Inflammatory macrophage (primary cell): Measurements from ENCODE around the gene SAYSD1.
A peak's percentile ranks its signal among the peaks of the same experiment; 100 is the strongest.

Experiments
- DNase-seq, 2 donors: peaks; one replicate each; pipeline ENCODE4 v3.0.0-alpha.2; 2020 to 2022

SAYSD1 gene

DNA sequence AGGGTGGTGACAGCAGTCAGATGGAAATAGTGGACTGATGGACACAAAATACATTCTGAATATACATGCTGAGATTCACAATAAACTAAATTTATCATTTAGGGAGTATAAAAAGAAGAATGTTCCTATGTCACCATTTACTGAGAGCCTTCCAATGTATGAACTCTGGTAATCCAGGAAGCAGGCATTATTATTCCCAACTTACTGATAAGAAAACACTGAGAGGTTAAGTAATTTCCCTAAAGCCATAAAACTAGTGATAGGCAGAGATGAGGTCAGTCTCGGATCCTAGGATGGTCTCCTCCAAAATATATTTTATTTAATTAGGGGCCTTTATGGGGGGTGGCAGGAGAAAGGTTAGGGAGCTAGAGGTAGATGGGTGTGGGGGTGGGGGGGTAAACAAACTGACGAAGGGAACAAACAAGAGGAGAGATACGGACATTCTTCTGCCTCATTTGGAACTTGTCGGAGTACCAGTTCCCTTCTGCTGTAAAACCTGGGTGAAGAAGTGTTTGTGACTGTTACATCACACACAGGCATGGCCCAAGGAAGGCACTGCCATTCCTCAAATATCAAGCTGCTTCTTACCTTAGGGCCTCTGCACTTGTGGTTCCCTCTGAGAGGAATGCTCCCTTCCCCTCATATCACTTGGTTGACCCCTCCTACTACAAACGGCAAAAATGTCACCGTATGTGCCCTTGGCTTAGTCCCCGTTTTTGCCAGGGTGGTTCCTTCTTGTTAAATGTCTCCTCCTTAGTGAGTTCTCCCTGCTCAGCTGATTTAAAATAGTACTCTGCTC is 6.7 kb downstream of the SAYSD1 start:
- DNase-seq: no peak

GRCh38 chr6:39107641-39108040 is 7.3 kb downstream of the SAYSD1 start:
- no peak for DNase-seq

GRCh38 chr6:39107034-39107433 is 8.0 kb downstream of the SAYSD1 start:
- no peak for DNase-seq

DNA sequence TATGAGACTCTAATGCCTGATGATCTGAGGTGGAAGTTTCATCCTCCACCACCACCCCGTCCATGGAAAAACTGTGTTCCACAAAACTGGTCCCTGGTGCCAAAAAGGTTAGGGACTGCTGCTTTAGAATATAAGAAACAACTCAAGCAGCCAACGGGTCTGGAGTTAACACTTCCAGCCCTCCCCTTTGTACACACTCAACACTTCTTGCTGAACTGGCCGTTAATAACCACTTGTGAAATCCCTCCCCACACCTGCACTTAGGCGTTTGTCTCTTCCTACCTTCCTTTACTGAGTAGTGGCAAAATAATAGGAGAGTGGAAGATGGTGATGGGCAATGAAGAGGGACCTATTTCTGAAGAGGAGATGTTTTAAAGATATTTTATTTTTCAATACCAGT is 10.5 kb downstream of the SAYSD1 start:
- DNase-seq: no peak

GRCh38 chr6:39102821-39103136 is 12.2 kb downstream of the SAYSD1 start:
- DNase-seq: no peak

- DNase-seq: peak; percentile 18 to 33
These were observed 12.7 kb downstream of the SAYSD1 start for GRCh38 chr6:39102071-39102820.

DNA sequence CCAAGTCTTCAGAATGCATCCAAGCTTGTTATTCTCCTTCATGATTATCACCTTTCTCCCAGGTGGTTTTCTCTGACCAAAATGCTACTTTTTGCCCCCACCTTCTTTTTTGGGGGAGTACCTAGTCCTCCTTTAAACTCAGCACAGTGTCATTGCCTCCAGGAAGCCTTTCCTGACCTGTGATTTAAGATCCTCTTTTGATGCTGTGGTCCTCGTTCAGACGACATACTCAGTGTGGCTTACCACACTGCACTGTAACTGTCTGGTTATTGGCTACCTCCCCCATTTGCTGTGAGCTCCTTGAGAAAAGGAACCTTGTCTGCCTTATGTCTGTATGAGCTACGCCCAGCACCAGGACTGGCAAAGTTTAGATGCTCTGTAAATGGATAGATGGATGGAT is 14.6 kb downstream of the SAYSD1 start:
- DNase-seq: no peak

DNA sequence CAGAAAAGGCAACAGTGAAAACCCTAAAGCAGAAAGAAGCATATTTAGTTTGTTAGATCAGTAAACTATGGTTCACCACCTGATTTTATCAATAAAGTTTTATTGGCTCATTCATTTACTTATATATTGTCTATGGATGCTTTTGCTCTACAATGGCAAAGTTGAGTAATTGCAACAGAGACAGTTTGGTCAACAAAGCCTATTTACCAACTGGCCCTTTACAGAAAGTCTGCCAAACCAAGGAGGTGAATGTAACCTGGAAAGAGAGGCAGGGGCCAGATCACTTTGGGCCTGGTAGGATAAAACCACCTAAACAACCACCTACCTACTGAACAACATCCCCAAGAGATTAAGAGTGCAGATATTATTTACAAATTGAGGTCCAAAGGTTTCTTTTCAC is 19.4 kb downstream of the SAYSD1 start:
- no peak for DNase-seq

DNA sequence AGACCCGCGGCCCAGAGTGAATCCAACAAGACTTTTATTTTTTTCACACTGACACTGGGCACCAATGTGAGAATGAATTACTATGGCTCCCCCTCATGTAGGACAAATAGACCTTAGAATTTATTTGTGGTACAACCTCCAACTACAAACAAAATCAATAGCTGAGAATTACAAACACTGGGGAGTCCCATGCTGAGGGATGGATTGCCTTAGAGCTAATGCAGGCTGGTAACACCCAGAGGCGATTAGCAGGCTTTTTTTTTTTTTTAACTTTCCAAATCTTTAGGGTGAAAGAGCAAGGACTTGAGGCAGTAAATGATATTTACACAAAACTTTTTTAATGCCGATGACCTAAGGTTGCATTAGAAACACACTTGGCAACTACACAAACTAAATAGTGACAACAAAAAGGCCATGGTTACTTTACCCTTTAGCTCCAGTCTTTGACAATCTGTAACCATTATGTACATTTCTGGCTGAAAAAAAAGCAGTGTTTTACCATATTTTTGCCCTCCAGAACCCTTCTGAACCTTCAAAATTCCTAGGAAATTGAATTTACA is 21.8 kb downstream of the SAYSD1 start:
- DNase-seq: no peak

- DNase-seq: no peak
These were observed 22.9 kb downstream of the SAYSD1 start for GRCh38 chr6:39092124-39092523.

DNA sequence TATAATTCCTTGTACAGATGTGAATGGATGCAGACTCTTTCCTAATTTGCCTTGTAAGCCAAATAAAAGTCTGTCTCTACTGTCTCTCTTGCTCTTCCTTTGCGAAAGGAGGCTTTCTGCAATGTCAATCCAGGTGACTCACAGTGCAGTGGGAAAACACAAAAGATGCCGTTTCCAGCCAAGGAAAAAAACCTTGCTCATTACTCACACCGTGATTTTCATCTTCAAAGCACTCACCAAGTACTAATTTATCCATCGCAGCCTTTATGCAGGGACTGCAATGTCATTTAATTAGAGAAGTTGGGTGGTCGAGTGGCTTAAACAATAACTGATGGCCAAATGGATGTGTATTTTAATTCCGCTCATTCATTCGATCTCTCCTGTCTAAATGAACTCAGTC is 23.8 kb downstream of the SAYSD1 start:
- no peak for DNase-seq

DNA sequence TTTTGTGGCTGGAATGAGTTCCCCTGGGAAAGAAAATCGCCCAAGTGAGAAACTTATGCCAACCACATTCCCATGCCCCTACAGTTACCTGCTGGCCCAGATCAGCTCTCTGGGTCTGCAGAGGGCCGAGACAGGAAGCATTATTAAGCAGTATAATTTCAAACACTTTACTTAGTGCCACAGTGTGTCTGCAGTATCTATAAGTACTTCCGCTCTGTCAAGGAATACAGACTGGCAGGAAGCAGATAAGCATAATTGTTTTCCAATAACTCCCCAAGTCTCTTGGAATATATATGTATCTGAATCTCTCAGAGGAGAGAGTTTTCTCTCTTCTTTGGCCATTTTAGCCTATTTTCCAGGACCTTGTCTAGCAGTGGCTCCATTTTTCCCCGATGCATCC is 24.9 kb downstream of the SAYSD1 start:
- no peak for DNase-seq

DNA sequence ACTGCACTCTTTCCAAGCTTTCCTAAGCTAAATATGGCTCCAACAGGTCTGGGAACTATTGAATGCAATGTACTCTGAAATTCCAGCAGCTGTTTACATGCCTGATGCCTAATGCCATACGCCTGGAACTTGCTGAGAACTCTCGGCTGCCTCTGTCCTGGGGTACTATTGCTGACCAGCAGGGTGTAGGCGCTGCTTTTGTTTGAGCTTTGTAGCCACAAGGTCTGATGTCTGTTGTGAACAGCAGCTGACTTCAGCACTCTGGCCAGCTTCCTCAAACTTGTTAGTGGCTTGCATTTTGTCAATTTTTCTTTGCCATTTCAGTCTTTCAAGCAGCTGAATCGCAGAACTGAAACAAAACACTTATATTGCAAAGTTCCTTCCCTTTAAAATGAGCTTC is 26.7 kb downstream of the SAYSD1 start:
- DNase-seq: peak; percentile 12 to 59

DNA sequence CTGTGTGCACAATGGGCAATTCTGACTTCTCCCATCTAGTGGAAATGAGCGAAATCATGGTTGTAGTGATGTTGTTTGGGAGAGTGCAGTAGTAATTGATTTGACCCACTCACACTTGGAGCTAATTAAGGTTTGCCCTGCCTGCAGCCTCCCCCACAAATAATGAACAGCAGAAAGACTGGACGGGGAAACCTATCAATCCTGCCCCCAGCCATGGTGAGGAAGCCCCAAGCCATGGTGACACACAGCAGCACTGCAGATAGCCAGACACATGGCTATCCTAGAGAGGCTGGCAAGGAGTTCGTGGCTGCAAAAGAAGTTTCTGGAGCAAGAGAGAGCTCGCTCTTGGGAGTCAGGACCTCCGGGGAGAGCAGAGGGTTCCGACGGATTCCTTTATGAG is 27.8 kb downstream of the SAYSD1 start:
- no peak for DNase-seq

GRCh38 chr6:39086711-39087110 is 28.3 kb downstream of the SAYSD1 start:
- no peak for DNase-seq

DNA sequence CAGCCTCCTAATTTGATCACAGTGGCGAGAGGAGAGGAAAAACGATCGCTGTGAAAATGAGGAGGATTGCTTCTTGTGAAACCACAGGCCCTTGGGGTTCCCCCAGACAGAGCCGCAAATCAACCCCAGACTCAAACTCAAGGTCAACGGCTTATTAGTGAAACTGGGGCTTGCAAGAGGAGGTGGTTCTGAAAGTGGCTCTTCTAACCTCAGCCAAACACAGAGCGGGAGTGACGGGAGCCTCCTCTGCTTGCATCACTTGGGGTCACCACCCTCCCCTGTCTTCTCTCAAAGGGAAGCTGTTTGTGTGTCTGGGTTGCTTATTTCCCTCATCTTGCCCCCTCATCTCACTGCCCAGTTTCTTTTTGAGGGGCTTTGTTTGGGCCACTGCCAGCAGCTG is 28.7 kb downstream of the SAYSD1 start:
- no peak for DNase-seq

DNA sequence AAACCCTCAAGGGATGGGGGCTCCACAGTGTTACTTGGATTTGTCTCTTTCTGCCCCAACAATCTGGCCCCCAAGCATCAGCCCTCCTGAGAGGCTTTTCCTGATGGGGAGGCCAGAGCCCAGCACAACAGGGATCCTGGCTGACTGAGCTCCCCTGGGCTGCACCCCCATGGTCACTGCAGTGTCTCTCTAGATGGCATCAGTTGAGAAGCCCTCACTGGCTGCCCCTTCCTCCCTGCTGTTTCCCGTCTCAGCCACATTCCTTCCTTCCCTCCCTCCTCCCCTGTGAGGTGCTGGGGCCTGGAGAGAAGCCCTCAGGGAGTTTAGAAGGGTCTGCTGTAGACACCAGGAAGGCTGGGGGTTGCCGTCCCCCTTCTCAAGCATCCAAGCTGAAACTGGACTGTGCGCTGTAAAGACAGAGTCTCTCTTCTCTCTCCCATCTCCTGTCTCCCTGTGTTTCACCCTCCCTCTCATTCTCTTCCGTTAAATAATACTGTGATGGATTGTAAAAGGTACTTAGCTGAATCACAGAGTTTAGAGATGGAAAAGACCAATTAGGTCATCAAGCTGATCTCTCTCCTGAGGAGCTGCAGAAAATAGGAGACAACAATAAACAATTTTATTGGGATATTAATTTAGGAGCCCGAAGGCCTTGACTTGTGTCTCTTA is 29.7 kb downstream of the SAYSD1 start:
- DNase-seq: no peak

DNA sequence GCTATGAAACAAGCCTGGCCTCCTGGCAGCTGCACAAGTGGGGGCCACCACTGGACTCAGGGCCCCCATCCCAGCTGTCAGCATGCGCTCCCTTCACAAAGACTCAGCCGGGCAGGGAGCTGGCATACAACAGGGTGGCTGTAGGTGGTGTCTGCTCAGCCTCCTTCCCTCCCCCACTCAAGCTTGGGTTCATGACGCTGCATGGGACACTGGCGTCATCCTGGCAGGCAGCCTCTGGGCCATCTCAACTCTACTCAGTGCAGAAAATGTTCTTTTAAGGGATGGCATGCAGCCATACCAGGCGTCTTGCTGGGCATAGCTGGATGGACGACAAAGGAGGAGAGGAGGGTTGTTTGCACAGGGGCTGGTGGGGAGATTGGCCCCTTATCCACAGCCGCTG is 30.5 kb downstream of the SAYSD1 start:
- DNase-seq: no peak

DNA sequence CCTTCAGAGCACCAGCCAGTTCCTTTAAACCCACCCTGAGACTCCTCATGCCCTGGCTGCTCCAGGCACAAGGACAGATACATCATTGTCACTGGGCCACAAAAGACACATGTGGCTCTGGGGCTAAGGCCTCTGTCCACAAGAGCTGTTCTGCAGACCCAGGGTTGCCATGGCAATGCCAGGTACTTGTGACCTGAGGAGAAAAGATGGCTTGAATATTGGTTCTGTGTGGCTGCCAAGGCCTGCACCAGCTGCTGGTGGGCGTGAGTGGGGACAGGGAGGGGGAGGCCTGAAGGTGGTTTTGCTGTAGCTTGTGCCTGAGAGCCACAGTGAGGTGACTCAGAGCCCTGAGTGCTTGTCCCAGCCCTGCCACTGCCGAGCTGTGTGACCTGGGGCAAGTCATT is 31.8 kb downstream of the SAYSD1 start:
- no peak for DNase-seq

DNA sequence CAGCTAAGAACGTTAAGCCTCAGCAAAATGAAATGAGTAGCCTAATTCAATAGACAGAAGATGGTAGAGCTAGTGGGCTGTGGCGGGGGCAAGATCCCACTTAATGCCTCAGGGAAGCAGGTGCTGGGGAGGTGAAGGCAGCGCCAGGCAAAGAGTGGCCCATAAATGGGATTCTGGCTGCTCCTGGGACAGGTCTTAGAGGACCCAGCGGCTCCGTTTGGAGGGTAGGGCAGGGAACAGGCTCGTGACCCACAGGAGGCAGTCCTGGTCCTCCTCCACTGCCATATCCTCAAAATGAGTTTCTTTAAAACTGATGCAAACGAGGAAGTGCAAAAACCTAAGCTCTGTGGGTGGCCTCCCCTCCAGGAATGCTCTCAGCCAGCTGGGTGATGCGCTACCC is 32.7 kb downstream of the SAYSD1 start:
- no peak for DNase-seq

DNA sequence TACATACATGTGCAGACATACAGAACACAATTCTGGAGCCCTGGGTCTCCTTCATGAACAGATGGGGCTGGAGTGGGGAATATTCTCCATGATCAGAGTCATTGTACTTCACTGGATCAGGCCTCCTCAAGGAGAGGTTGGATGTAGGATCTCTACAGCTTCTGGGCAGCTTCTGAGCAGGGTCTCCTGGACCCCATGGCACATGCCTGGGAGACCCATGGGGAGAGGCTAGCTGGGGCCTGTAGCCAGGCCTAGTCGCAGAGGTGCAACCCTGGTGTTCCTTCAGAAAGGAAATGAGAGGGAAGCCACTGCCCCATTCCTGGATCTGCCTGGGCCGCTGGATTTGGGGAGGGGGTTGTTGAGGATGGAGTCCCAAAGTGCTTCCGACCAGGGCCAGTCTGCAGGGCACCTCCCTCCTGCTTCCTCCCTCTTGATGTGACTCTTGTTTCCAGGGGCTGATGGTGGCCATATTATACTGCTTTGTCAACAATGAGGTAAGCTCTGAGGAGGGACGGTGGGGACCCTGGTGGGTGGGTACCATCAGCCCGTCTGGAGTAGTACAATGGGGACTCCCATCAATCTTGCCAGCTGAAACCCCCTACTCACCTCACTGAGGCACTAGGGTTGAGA is 34.6 kb downstream of the SAYSD1 start:
- DNase-seq: no peak

GRCh38 chr6:39079197-39080125 is 35.5 kb downstream of the SAYSD1 start:
- DNase-seq: no peak
